K562 (cell line): ENCODE results near the gene IL20RA. TPM values are rescaled to one million over a fixed set of nuclear protein-coding genes. Genes with fewer than 3 reads are reported as not detected.

Source experiments
- ATAC-seq: fragments of 200-7000 bp; cut with Tn5 transposase; 3 replicates; pipeline ENCODE4 v1.9.1; 2020; ENCODE audit warnings: moderate library complexity
- BruUV-seq: library from RNA; stranded (reverse); fragments of 400-500 nt; replicated peaks from 2 replicates; lab custom pipeline; 2021; lab: Mats Ljungman, UMichigan
- CTCF ChIA-PET: fragments of 300-600 bp; formaldehyde crosslinking; extraction: SDS; loops from one replicate; lab custom pipeline; 2021; ENCODE audit warnings: low intra/inter-chr PET ratio; lab: Yijun Ruan, JAX
- POLR2A ChIA-PET: fragments of 300-600, 350-650 bp; sonication (Branson Sonifier 250); formaldehyde crosslinking; extraction: SDS; loops from one replicate; lab custom pipeline; 2021; ENCODE audit warnings: antibody characterized with exemption, inconsistent platforms; lab: Yijun Ruan, JAX
- DNase-seq, 4 experiments: peaks; one replicate each; pipeline versions ENCODE4 v3.0.0 to v3.0.0-alpha.2; 2011 to 2018; ENCODE audit warnings: low spot score in 3 of 4, mixed read lengths in 3 of 4; ENCODE audit errors: extremely low read depth in 1 of 4
- FAIRE-seq: peaks from 2 replicates; lab custom pipeline; 2011; peaks lifted over from hg19 to GRCh38; lab: Jason Lieb, UNC
- H2AFZ ChIP-seq: 2 replicates; pipeline ENCODE4 v1.6.0; 2011; ENCODE audit warnings: low read depth, low read length, control low read depth, inconsistent platforms
- H3K27ac ChIP-seq: fragments of 200-600 bp; 3 replicates; pipeline ENCODE4 v1.8.0; 2011; ENCODE audit warnings: low read depth, mild to moderate bottlenecking, control low read depth, inconsistent platforms, low read length, moderate library complexity, mixed read lengths; ENCODE audit errors: extremely low read depth
- H3K27me3 ChIP-seq, 2 experiments: fragments of 300-600 bp in 1 of 2; 2 replicates in 1 of 2; 3 replicates in 1 of 2; pipeline versions ENCODE4 v1.6.0 to v1.8.0; 2011; ENCODE audit warnings: inconsistent platforms in 2 of 2, low read length in 2 of 2, mild to moderate bottlenecking in 1 of 2, mixed read lengths in 1 of 2, moderate library complexity in 1 of 2; ENCODE audit not compliant: control insufficient read depth in 2 of 2, insufficient read depth in 2 of 2
- H3K36me3 ChIP-seq: fragments of 300-600 bp; 3 replicates; pipeline ENCODE4 v1.8.0; 2011; ENCODE audit warnings: mild to moderate bottlenecking, low read length, inconsistent platforms; ENCODE audit not compliant: control insufficient read depth, insufficient read depth
- H3K4me1 ChIP-seq, 2 experiments: fragments of 200-600 bp in 1 of 2; replicated peaks in 1 of 2; 2 replicates in 1 of 2; 3 replicates in 1 of 2; pipeline versions ENCODE4 v1.5.1 to v1.8.0; 2011; ENCODE audit warnings: inconsistent platforms in 2 of 2, low read length in 2 of 2, mild to moderate bottlenecking in 1 of 2, mixed read lengths in 1 of 2, moderate library complexity in 1 of 2; ENCODE audit not compliant: control insufficient read depth in 2 of 2, insufficient read depth in 2 of 2
- H3K4me2 ChIP-seq: 2 replicates; pipeline ENCODE4 v1.6.1; 2011; ENCODE audit warnings: low read length, control low read depth, inconsistent platforms, mixed read lengths; ENCODE audit not compliant: insufficient read depth
- H3K4me3 ChIP-seq: fragments of 200-600 bp; sonication (generic), shearing (Covaris generic); 2 replicates; pipeline ENCODE4 v1.5.1; 2016; ENCODE audit warnings: control low read depth, inconsistent platforms
- H3K79me2 ChIP-seq: fragments of 200-600 bp; 3 replicates; pipeline ENCODE4 v1.8.0; 2011; ENCODE audit warnings: low read length, inconsistent platforms; ENCODE audit not compliant: control insufficient read depth, insufficient read depth
- H3K9ac ChIP-seq, 2 experiments: 2 replicates each; pipeline versions ENCODE4 v1.6.0 to v1.6.1; 2011; ENCODE audit warnings: low read depth in 2 of 2, low read length in 2 of 2, control low read depth in 1 of 2, inconsistent platforms in 1 of 2, mild to moderate bottlenecking in 1 of 2, mixed read lengths in 1 of 2; ENCODE audit not compliant: insufficient read depth in 1 of 2
- H3K9me1 ChIP-seq: one replicate; pipeline ENCODE4 v1.6.0; 2011; ENCODE audit warnings: inconsistent platforms, mild to moderate bottlenecking, low read length, moderate library complexity; ENCODE audit not compliant: control insufficient read depth, insufficient read depth
- H3K9me3 ChIP-seq: replicated peaks from 2 replicates; pipeline ENCODE4 v1.5.1; 2011; ENCODE audit warnings: low read depth, low read length, inconsistent platforms; ENCODE audit not compliant: control insufficient read depth, insufficient read depth
- H4K20me1 ChIP-seq: replicated peaks from 2 replicates; pipeline ENCODE4 v1.6.1; 2011; ENCODE audit warnings: low read length, inconsistent platforms, mixed read lengths; ENCODE audit not compliant: control insufficient read depth, insufficient read depth
- FUS ChIP-seq: fragments of 200-400 bp; formaldehyde crosslinking; optimal IDR thresholded peaks from 2 replicates; pipeline ENCODE3; 2017; ENCODE audit warnings: low read depth, low read length
- HDAC8 ChIP-seq: fragments of 450-650 bp; IDR thresholded peaks from 2 replicates; pipeline ENCODE4 v1.6.1; 2016; ENCODE audit warnings: mild to moderate bottlenecking, missing genetic modification characterization, moderate library complexity, missing compliant biosample characterization
- HMG20A ChIP-seq: fragments of 450-650 bp; formaldehyde crosslinking; conservative IDR thresholded peaks from 2 replicates; pipeline ENCODE4 v1.4.0; 2020; ENCODE audit warnings: mild to moderate bottlenecking, mixed read lengths
- IRF2 ChIP-seq: sonication (generic); formaldehyde crosslinking; IDR thresholded peaks from 2 replicates; pipeline ENCODE4 v1.8.1; 2022; ENCODE audit warnings: mild to moderate bottlenecking, missing genetic modification reagents
- MTA2 ChIP-seq: fragments of 450-650 bp; IDR thresholded peaks from 2 replicates; pipeline ENCODE4 v1.6.1; 2016; ENCODE audit warnings: low read depth
- NFYB ChIP-seq: IDR thresholded peaks from 2 replicates; pipeline ENCODE4 v1.6.1; 2011; ENCODE audit warnings: mild to moderate bottlenecking, moderate library complexity; ENCODE audit not compliant: insufficient read length; ENCODE audit errors: extremely low read depth
- NUFIP1 ChIP-seq: fragments of 450-650 bp; IDR thresholded peaks from 2 replicates; pipeline ENCODE4 v1.6.1; 2018; ENCODE audit not compliant: partially characterized antibody
- PHB ChIP-seq: fragments of 250-450 bp; sonication (Bioruptor Pico); IDR thresholded peaks from 2 replicates; pipeline ENCODE4 v1.5.0; 2021
- PHF8 ChIP-seq: fragments of 200-600 bp; sonication (generic); IDR thresholded peaks from 2 replicates; pipeline ENCODE4 v1.6.1; 2012; ENCODE audit warnings: mixed run types, mild to moderate bottlenecking, inconsistent platforms, low read length, moderate library complexity, borderline replicate concordance
- ZBTB8A ChIP-seq: fragments of 450-650 bp; IDR thresholded peaks from 2 replicates; pipeline ENCODE4 v1.6.1; 2018; ENCODE audit warnings: mild to moderate bottlenecking, moderate library complexity; ENCODE audit not compliant: partially characterized antibody
- WGBS: fragments of 100-300 bp; shearing (Covaris generic); methylation state at CpG from one replicate; pipeline ENCODE4 v1.1.6; 2016; ENCODE audit warnings: low coverage, mixed read lengths; ENCODE audit not compliant: insufficient coverage; ENCODE audit errors: missing lambda C conversion rate; 5-methylcytosine and 5-hydroxymethylcytosine counted together
- in situ Hi-C: fragments of 300-500 bp; cut with MboI; formaldehyde crosslinking; loops from 4 replicates; pipeline ENCODE4 v1.15.0; 2018; ENCODE audit warnings: inconsistent platforms, mixed read lengths
- intact Hi-C: fragments of 100-400 bp; cut with micrococcal nuclease; formaldehyde crosslinking; loops from 2 replicates; pipeline ENCODE4 v1.14.2; 2022
- polyA plus RNA-seq, 8 experiments: library from polyadenylated mRNA; depleted of rRNA in 4 of 8; stranded (reverse) in 5 of 8; unstranded in 3 of 8; fragments of >200 nt; fragmentation: Nextera tagmentation in 2 of 8; fragmentation: Illumina TruSeq in 1 of 8; extraction: Ambion mirVana in 2 of 8; extraction: Trizol in 1 of 8; gene quantifications; 2 replicates each; pipeline versions ENCODE4 v1.2.1 to v1.2.3, GENCODE V29; 2011 to 2014; ENCODE audit warnings: inconsistent platforms in 1 of 8, missing spikeins in 1 of 8
- total RNA-seq, 7 experiments: library from RNA; depleted of rRNA in 6 of 7; stranded (reverse); fragments of >200 nt in 6 of 7; fragmentation: Illumina TruSeq in 2 of 7; extraction: Trizol in 2 of 7; gene quantifications; 2 replicates each; pipeline versions ENCODE4 v1.2.1 to v1.2.3, GENCODE V29; 2011 to 2021; ENCODE audit warnings: low replicate concordance in 1 of 7
- TF ChIP-seq, protein P1 (sequence below): sonication (generic); formaldehyde crosslinking; IDR thresholded peaks from 2 replicates; pipeline ENCODE4 v1.8.0; 2022; ENCODE audit warnings: missing genetic modification reagents, mild to moderate bottlenecking, borderline replicate concordance
- TF ChIP-seq, protein P2 (sequence below): fragments of 250-450 bp; sonication (Bioruptor Pico); IDR thresholded peaks from 2 replicates; pipeline ENCODE4 v1.8.0; 2022; ENCODE audit warnings: inconsistent platforms, mild to moderate bottlenecking, moderate library complexity, borderline replicate concordance
- TF ChIP-seq, protein P3 (sequence below), 2 experiments: IDR thresholded peaks; 2 replicates each; pipeline ENCODE4 v1.6.1; 2011; ENCODE audit warnings: borderline replicate concordance in 1 of 2, control low read depth in 1 of 2, low read depth in 1 of 2, low read length in 1 of 2, mild to moderate bottlenecking in 1 of 2, mixed read lengths in 1 of 2, moderate library complexity in 1 of 2; ENCODE audit not compliant: insufficient read depth in 1 of 2, insufficient read length in 1 of 2, poor library complexity in 1 of 2, severe bottlenecking in 1 of 2; ENCODE audit errors: extremely low read depth in 1 of 2

The IL20RA gene
- total and polyA plus RNA-seq, 9 of the 15 experiments (the other 6 are each of a cell fraction or from before 2014, with no cell fraction given), result not detected

DNA sequence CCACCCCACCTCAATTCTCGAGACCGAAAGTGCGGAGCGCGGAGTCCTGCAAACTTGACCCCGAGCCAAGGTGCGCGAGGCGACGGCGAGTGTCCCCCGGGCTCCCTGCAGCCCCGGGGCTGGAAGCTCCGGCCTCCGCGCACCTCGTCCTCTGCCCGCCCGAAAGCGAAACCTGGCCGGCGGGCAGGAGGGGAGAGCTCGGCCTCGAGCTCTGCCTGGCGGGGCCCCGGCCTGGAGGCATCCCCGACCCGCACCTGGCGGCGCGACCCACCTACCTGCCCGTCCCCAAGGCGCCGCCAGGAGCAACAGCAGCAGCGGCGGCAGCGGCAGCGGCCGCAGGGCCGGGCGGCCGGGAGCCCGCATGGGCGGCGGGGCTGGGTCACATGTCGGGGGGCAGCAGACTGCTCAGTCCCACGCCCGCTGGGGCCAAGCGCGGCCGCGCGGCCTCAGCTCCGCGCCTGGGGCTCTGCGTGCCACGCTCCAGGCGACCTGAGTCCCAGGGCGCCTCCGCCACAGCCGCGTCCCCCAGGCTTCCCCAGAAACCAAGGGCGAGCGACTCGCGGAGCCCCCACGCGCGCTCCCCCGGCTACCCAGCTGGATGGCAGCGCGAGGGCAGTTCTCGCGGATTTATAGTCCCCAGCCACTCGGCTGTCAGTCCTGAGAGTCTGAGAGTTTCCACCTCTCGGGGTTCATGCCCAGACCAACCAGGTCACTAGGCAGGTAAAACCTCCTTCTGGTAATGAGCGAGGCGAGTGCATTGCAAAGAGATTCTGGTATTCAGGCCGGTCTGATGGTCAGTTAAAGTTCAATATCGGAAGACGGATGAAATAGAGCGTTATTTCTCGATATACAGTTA lies at the start of gene IL20RA (continued):
- TF ChIP-seq PHF8 (no peak), MTA2 (no peak), FUS (no peak), NUFIP1 (no peak)

DNA sequence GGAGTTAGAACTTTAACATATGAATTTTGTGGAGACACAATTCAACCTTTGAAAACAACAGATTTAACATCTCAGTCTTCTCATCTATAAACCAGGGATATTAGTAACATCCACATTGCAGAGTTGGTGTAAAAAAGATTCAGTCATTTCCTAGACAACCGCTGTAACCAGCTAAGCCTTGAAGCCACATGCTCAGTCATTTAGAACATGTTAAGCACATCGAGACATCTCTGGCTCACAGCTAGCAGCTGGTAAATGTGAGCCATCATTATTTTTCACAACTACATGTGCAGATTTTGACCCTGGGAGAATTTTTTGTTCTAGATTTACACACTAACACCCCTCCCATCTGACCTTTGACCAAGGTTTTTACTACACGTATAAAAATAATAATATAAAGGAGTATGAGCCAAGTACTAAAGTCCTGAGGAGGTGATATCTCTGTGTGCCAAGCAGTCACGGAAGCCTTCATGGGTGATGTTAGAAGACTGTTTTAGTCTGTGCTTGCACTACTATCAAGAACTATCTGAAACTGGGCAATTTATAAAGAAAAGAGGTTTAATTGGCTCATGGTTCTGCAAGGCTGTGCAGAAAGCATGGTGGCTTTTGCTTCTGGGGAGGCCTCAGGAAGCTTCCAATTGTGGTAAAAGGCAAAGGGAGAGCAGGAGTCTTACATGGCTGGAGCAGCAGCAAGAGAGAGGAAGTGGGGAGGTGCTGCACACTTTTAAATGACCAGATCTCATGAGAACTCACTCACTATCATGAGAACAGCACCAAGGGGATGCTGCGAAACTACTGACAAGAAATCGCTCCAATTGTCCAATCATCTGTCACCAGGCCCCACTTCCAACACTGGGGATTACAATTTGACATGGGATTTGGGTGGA lies 48.7 kb upstream of the IL20RA start:
- DNase-seq (no peak), ATAC-seq (no peak), FAIRE-seq (no peak)
- no peak overlapping the region for H3K4me2 ChIP-seq
- intact Hi-C loops, result loop anchor here (1.0 to 5.0 kb wide), 5 partner anchors 73 to 547 kb away; no protein-coding TSS in a partner anchor
- in situ Hi-C loops, result loop anchor here (5.0 kb wide), 2 partner anchors 74 to 224 kb away; no protein-coding TSS in a partner anchor
- no peaks in the 10 kb centered on the region for H4K20me1 ChIP-seq
- no peak overlapping the region for H2AFZ ChIP-seq
- no peaks in the 10 kb centered on the region for H3K9me3 ChIP-seq
- H3K27ac ChIP-seq, result no peak overlapping the region
- H3K9me1 ChIP-seq, result no peaks in the 10 kb centered on the region
- 0% methylated on average over 6 of the region's 6 CpGs for WGBS
- H3K9ac ChIP-seq, result no peak overlapping the region
- no TSS peak for BruUV-seq
- H3K4me1 ChIP-seq, result no peaks in the 10 kb centered on the region
- peaks cover 0 to 8% of the 10 kb centered on the region in 2 experiments; a peak in 1 of 5 replicates for H3K27me3 ChIP-seq
- no peaks in the 10 kb centered on the region for H3K36me3 ChIP-seq
- H3K4me3 ChIP-seq, result no peak overlapping the region
- H3K79me2 ChIP-seq, result no peaks in the 10 kb centered on the region
- ChIA-PET CTCF (interaction anchor here (0.6 to 3.4 kb wide), 5 partner anchors 72 to 547 kb away, joined by 3 to 23 read pairs (median 6); no protein-coding TSS in a partner anchor), POLR2A (interaction anchor here (0.7 to 1.0 kb wide), 2 partner anchors 204 to 253 kb away, joined by 3 read pairs; no protein-coding TSS in a partner anchor)
- TF ChIP-seq IRF2 (CRISPR knock-in tag) (no peak), PHB (CRISPR knock-in tag) (no peak), ZBTB8A (no peak), HDAC8 (tag) (no peak), NFYB (no peak), HMG20A (no peak)
- TF ChIP-seq, protein P1, sequence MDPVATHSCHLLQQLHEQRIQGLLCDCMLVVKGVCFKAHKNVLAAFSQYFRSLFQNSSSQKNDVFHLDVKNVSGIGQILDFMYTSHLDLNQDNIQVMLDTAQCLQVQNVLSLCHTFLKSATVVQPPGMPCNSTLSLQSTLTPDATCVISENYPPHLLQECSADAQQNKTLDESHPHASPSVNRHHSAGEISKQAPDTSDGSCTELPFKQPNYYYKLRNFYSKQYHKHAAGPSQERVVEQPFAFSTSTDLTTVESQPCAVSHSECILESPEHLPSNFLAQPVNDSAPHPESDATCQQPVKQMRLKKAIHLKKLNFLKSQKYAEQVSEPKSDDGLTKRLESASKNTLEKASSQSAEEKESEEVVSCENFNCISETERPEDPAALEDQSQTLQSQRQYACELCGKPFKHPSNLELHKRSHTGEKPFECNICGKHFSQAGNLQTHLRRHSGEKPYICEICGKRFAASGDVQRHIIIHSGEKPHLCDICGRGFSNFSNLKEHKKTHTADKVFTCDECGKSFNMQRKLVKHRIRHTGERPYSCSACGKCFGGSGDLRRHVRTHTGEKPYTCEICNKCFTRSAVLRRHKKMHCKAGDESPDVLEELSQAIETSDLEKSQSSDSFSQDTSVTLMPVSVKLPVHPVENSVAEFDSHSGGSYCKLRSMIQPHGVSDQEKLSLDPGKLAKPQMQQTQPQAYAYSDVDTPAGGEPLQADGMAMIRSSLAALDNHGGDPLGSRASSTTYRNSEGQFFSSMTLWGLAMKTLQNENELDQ, result no peak
- TF ChIP-seq, protein P2, sequence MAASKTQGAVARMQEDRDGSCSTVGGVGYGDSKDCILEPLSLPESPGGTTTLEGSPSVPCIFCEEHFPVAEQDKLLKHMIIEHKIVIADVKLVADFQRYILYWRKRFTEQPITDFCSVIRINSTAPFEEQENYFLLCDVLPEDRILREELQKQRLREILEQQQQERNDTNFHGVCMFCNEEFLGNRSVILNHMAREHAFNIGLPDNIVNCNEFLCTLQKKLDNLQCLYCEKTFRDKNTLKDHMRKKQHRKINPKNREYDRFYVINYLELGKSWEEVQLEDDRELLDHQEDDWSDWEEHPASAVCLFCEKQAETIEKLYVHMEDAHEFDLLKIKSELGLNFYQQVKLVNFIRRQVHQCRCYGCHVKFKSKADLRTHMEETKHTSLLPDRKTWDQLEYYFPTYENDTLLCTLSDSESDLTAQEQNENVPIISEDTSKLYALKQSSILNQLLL (CRISPR knock-in tag), result no peak
- TF ChIP-seq, protein P3, sequence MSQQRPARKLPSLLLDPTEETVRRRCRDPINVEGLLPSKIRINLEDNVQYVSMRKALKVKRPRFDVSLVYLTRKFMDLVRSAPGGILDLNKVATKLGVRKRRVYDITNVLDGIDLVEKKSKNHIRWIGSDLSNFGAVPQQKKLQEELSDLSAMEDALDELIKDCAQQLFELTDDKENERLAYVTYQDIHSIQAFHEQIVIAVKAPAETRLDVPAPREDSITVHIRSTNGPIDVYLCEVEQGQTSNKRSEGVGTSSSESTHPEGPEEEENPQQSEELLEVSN (IDR thresholded peaks at IDR 0.05; ENCODE audit: borderline replicate concordance in 1 of 2, extremely low read depth in 1 of 2, insufficient read depth in 1 of 2, insufficient read length in 1 of 2, low read depth in 1 of 2, low read length in 1 of 2, poor library complexity in 1 of 2, severe bottlenecking in 1 of 2), result no peak
